ENCODE measurements around the gene AP2B1. TPM values are rescaled to one million over a fixed set of nuclear protein-coding genes. Genes with fewer than 3 reads are reported as not detected.

AP2B1 gene
- total RNA-seq, 1 experiment from 2014 or later, result 70.2 TPM

- Histone ChIP-seq H3F3A (ENCODE audit: low read length, unreplicated experiment) (no peaks in the 10 kb centered on the region), H4K20me1 (ENCODE audit: low read length) (no peaks in the 10 kb centered on the region), H3K4me1 (ENCODE audit: insufficient read depth, low read length) (peaks cover 10% of the 10 kb centered on the region; the same call in 1 of the 2 replicates), H3K9ac (ENCODE audit: low read length) (no peak overlapping the region), H3K4me3 (ENCODE audit: low read length) (no peak overlapping the region), H3K4me2 (ENCODE audit: low read length) (no peak overlapping the region), H3K9me3 (ENCODE audit: low read length) (no peaks in the 10 kb centered on the region), H3K27ac (ENCODE audit: low read length) (no peak overlapping the region), H3K79me2 (ENCODE audit: low read length) (no peaks in the 10 kb centered on the region), H3K36me3 (ENCODE audit: low read depth, low read length) (no peaks in the 10 kb centered on the region), H3K27me3 (ENCODE audit: low read length) (no peaks in the 10 kb centered on the region), H3K9me2 (replicated peaks; ENCODE audit: low read length) (no peaks in the 10 kb centered on the region), H2AFZ (ENCODE audit: low read length) (no peak overlapping the region)
- intact Hi-C loops (cut with micrococcal nuclease), result no loop called here
- peak; percentile 53 for ATAC-seq
- no TSS peak for BruUV-seq (replicated peaks)
- DNase-seq, result peak; percentile 39
- TF ChIP-seq CTCF (conservative IDR thresholded peaks at IDR 0.05; ENCODE audit: low read depth, low read length), result no peak
- no peak for TF ChIP-seq EZH2 (IDR thresholded peaks at IDR 0.05; ENCODE audit: low read length, unreplicated experiment)
- no peak for TF ChIP-seq EZH2phosphoT487 (IDR thresholded peaks at IDR 0.05; ENCODE audit: borderline replicate concordance, low read length)
- ChIA-PET POLR2A (ENCODE audit: unreplicated experiment) (no interaction called here), CTCF (no interaction called here)
These were observed 187.4 kb downstream of the AP2B1 start for GRCh38 chr17:35774499-35774898.

- no peak for DNase-seq
- no peak overlapping the region for H2AFZ ChIP-seq (ENCODE audit: low read length)
- H3K9me2 ChIP-seq (replicated peaks; ENCODE audit: low read length), result no peaks in the 10 kb centered on the region
- no peak overlapping the region for H3K9ac ChIP-seq (ENCODE audit: low read length)
- no peak overlapping the region for H3K4me3 ChIP-seq (ENCODE audit: low read length)
- no peaks in the 10 kb centered on the region for H3K9me3 ChIP-seq (ENCODE audit: low read length)
- no peak overlapping the region for H3K4me2 ChIP-seq (ENCODE audit: low read length)
- no peaks in the 10 kb centered on the region for H3K79me2 ChIP-seq (ENCODE audit: low read length)
- ATAC-seq, result no peak
- ChIA-PET CTCF (no interaction called here), POLR2A (ENCODE audit: unreplicated experiment) (no interaction called here)
- intact Hi-C loops (cut with micrococcal nuclease), result no loop called here
- no peaks in the 10 kb centered on the region for H3F3A ChIP-seq (ENCODE audit: low read length, unreplicated experiment)
- peaks cover 10% of the 10 kb centered on the region; the same call in 1 of the 2 replicates for H3K4me1 ChIP-seq (ENCODE audit: insufficient read depth, low read length)
- TF ChIP-seq EZH2 (IDR thresholded peaks at IDR 0.05; ENCODE audit: low read length, unreplicated experiment) (no peak), CTCF (conservative IDR thresholded peaks at IDR 0.05; ENCODE audit: low read depth, low read length) (no peak), EZH2phosphoT487 (IDR thresholded peaks at IDR 0.05; ENCODE audit: borderline replicate concordance, low read length) (no peak)
- H3K36me3 ChIP-seq (ENCODE audit: low read depth, low read length), result no peaks in the 10 kb centered on the region
- no peaks in the 10 kb centered on the region for H4K20me1 ChIP-seq (ENCODE audit: low read length)
- H3K27me3 ChIP-seq (ENCODE audit: low read length), result no peaks in the 10 kb centered on the region
- BruUV-seq (replicated peaks), result no TSS peak
- no peak overlapping the region for H3K27ac ChIP-seq (ENCODE audit: low read length)
These were observed 187.9 kb downstream of the AP2B1 start for GRCh38 chr17:35775039-35775438.

GRCh38 chr17:35775583-35775982 is 188.5 kb downstream of the AP2B1 start:
- no TSS peak for BruUV-seq (replicated peaks)
- ChIA-PET POLR2A (ENCODE audit: unreplicated experiment) (no interaction called here), CTCF (no interaction called here)
- TF ChIP-seq CTCF (conservative IDR thresholded peaks at IDR 0.05; ENCODE audit: low read depth, low read length) (no peak), EZH2 (IDR thresholded peaks at IDR 0.05; ENCODE audit: low read length, unreplicated experiment) (no peak), EZH2phosphoT487 (IDR thresholded peaks at IDR 0.05; ENCODE audit: borderline replicate concordance, low read length) (no peak)
- Histone ChIP-seq H3K27me3 (ENCODE audit: low read length) (no peaks in the 10 kb centered on the region), H3K9ac (ENCODE audit: low read length) (no peak overlapping the region), H3K9me3 (ENCODE audit: low read length) (no peaks in the 10 kb centered on the region), H3K4me2 (ENCODE audit: low read length) (no peak overlapping the region), H4K20me1 (ENCODE audit: low read length) (no peaks in the 10 kb centered on the region), H3K4me1 (ENCODE audit: insufficient read depth, low read length) (peaks cover 10% of the 10 kb centered on the region; the same call in 1 of the 2 replicates), H3K4me3 (ENCODE audit: low read length) (no peak overlapping the region), H2AFZ (ENCODE audit: low read length) (no peak overlapping the region), H3K9me2 (replicated peaks; ENCODE audit: low read length) (no peaks in the 10 kb centered on the region), H3K79me2 (ENCODE audit: low read length) (no peaks in the 10 kb centered on the region), H3F3A (ENCODE audit: low read length, unreplicated experiment) (no peaks in the 10 kb centered on the region), H3K36me3 (ENCODE audit: low read depth, low read length) (no peaks in the 10 kb centered on the region), H3K27ac (ENCODE audit: low read length) (no peak overlapping the region)
- DNase-seq (no peak), ATAC-seq (no peak)
- intact Hi-C loops (cut with micrococcal nuclease), result no loop called here

Other genes starting within 250 kb of the AP2B1 start
- gene SLFN11, start 213.7 kb upstream of the AP2B1 start, total RNA-seq (2014; rRNA removed), result 7.5 and 13.9 TPM in 2 replicates
- not detected in 2 replicates for gene SLFN12, start 154.8 kb upstream of the AP2B1 start, total RNA-seq (2014; rRNA removed)
- 4.6 and 8.2 TPM in 2 replicates for gene SLFN13, start 138.6 kb upstream of the AP2B1 start, total RNA-seq (2014; rRNA removed)
- gene SLFN12L, start 49.6 kb upstream of the AP2B1 start, total RNA-seq (2014; rRNA removed), result not detected in 2 replicates
- gene SLFN14, start 26.5 kb upstream of the AP2B1 start, total RNA-seq (2014; rRNA removed), result not detected in 2 replicates
- 2.4 and 3.9 TPM in 2 replicates for gene PEX12, start 8.8 kb upstream of the AP2B1 start, total RNA-seq (2014; rRNA removed)
- gene RASL10B, start 144.3 kb downstream of the AP2B1 start, total RNA-seq (2014; rRNA removed), result 0.52 and 0.77 TPM in 2 replicates
- gene GAS2L2, start 165.9 kb downstream of the AP2B1 start, total RNA-seq (2014; rRNA removed), result not detected in 2 replicates
- gene C17orf50, start 173.6 kb downstream of the AP2B1 start, total RNA-seq (2014; rRNA removed), result not detected in 2 replicates
- 1.6 and 2.4 TPM in 2 replicates for gene MMP28, start 208.3 kb downstream of the AP2B1 start, total RNA-seq (2014; rRNA removed)
- 32.4 and 48.1 TPM in 2 replicates for gene TAF15, start 222.2 kb downstream of the AP2B1 start, total RNA-seq (2014; rRNA removed)

All from PC-3 (cell line).